Measurements from ENCODE around the gene HSPH1.

DNA sequence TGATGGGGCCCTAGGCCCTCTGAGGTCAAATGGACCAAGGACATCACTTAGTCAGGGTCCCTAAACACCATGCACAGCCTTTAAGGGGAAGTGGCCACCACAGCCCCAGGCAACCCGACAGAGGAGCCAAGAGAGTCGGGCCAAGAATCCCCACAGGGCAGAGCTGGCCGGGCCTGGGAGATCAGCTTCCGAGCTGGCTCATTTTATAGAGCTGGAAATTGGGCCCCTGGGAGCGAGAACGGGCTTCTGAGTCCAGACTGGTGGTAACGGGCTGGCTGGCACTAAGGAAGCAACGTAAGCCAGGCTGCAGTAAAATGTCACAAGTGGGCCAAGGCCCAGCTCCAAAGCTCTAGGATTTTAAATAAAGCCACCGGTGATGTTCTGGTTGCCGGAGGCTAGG is 51.1 kb downstream of the HSPH1 start:
- TF ChIP-seq CTCF (IDR thresholded peaks at IDR 0.05; ENCODE audit: low read depth, low read length, missing input control) (no peak), SP1 (IDR thresholded peaks at IDR 0.05) (no peak), FOXA1 (IDR thresholded peaks at IDR 0.05) (no peak), RXRA (IDR thresholded peaks at IDR 0.05) (no peak), JUND (IDR thresholded peaks at IDR 0.05) (no peak), ZBTB33 (IDR thresholded peaks at IDR 0.05) (no peak)
- TF ChIP-seq, protein P1, sequence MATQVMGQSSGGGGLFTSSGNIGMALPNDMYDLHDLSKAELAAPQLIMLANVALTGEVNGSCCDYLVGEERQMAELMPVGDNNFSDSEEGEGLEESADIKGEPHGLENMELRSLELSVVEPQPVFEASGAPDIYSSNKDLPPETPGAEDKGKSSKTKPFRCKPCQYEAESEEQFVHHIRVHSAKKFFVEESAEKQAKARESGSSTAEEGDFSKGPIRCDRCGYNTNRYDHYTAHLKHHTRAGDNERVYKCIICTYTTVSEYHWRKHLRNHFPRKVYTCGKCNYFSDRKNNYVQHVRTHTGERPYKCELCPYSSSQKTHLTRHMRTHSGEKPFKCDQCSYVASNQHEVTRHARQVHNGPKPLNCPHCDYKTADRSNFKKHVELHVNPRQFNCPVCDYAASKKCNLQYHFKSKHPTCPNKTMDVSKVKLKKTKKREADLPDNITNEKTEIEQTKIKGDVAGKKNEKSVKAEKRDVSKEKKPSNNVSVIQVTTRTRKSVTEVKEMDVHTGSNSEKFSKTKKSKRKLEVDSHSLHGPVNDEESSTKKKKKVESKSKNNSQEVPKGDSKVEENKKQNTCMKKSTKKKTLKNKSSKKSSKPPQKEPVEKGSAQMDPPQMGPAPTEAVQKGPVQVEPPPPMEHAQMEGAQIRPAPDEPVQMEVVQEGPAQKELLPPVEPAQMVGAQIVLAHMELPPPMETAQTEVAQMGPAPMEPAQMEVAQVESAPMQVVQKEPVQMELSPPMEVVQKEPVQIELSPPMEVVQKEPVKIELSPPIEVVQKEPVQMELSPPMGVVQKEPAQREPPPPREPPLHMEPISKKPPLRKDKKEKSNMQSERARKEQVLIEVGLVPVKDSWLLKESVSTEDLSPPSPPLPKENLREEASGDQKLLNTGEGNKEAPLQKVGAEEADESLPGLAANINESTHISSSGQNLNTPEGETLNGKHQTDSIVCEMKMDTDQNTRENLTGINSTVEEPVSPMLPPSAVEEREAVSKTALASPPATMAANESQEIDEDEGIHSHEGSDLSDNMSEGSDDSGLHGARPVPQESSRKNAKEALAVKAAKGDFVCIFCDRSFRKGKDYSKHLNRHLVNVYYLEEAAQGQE (IDR thresholded peaks at IDR 0.05): no peak
- TF ChIP-seq, protein P2, sequence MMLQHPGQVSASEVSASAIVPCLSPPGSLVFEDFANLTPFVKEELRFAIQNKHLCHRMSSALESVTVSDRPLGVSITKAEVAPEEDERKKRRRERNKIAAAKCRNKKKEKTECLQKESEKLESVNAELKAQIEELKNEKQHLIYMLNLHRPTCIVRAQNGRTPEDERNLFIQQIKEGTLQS (IDR thresholded peaks at IDR 0.05): no peak
